GM19099 (cell line): Measurements from ENCODE around the gene ELP1.

Experiments
- POLR2A ChIP-seq: IDR thresholded peaks from 3 replicates; pipeline ENCODE4 v1.6.1; 2011; ENCODE audit warnings: low read depth; ENCODE audit not compliant: insufficient read length; ENCODE audit errors: extremely low read depth

ELP1 gene

GRCh38 chr9:108933718-108934322 lies at the start of gene ELP1:
TSS of gene ELP1 (minus strand) at chr9:108934124. CDS start at chr9:108931146, 2,978 bp downstream.
- peak; percentile 63 for TF ChIP-seq POLR2A

- no peak for TF ChIP-seq POLR2A
These were observed 47.0 kb upstream of the ELP1 start for GRCh38 chr9:108980893-108981292.

GRCh38 chr9:108978205-108978604 lies 44.3 kb upstream of the ELP1 start:
- TF ChIP-seq POLR2A: no peak

GRCh38 chr9:108973895-108974294 lies 40.0 kb upstream of the ELP1 start:
- no peak for TF ChIP-seq POLR2A

- TF ChIP-seq POLR2A: no peak
These were observed 38.8 kb upstream of the ELP1 start for GRCh38 chr9:108972626-108973209.

- TF ChIP-seq POLR2A: no peak
These were observed 38.3 kb upstream of the ELP1 start for GRCh38 chr9:108972186-108972585.

- TF ChIP-seq POLR2A: no peak
These were observed 34.0 kb upstream of the ELP1 start for GRCh38 chr9:108967916-108968315.

- no peak for TF ChIP-seq POLR2A
These were observed 29.7 kb upstream of the ELP1 start for GRCh38 chr9:108963459-108964143.

- TF ChIP-seq POLR2A: no peak
These were observed 27.2 kb upstream of the ELP1 start for GRCh38 chr9:108961151-108961550.

GRCh38 chr9:108960331-108960730 lies 26.4 kb upstream of the ELP1 start:
- TF ChIP-seq POLR2A: no peak

GRCh38 chr9:108956631-108957026 lies 22.7 kb upstream of the ELP1 start:
- no peak for TF ChIP-seq POLR2A

GRCh38 chr9:108956022-108956630 lies 22.2 kb upstream of the ELP1 start:
- TF ChIP-seq POLR2A: no peak

GRCh38 chr9:108953983-108954574 lies 20.2 kb upstream of the ELP1 start:
- TF ChIP-seq POLR2A: no peak

- TF ChIP-seq POLR2A: no peak
These were observed 17.7 kb upstream of the ELP1 start for GRCh38 chr9:108951578-108951977.

- no peak for TF ChIP-seq POLR2A
These were observed 16.2 kb upstream of the ELP1 start for GRCh38 chr9:108950168-108950567.
